Adipose tissue (tissue), 3 donors: Measurements from ENCODE around the gene ZNF804A. TPM values are rescaled to one million over a fixed set of nuclear protein-coding genes. Genes with fewer than 3 reads are reported as not detected.
"Not testable (repeated sequence)": the region's sequence is repeated elsewhere in the genome, so short reads cannot be mapped to it uniquely, and the experiment has no call there.

Source experiments
- H3K27ac ChIP-seq: one replicate; pipeline ENCODE4 v1.5.1; 2013; ENCODE audit warnings: low read depth, low read length
- WGBS, 3 donors: extraction: QIAGEN DNeasy Blood & Tissue Kit; methylation state at CpG; one replicate each; pipeline ENCODE4 v1.1.7; 2013; 5-methylcytosine and 5-hydroxymethylcytosine counted together
- polyA plus RNA-seq, 3 donors: library from polyadenylated mRNA; stranded (reverse); fragments of 200-250 nt; gene quantifications; one replicate each; pipeline ENCODE4 v1.2.3, GENCODE V29; 2013
- donor health status: healthy with polysubstance abuse.
- donor health status: Bipolar disorder and iron deficiency.
- donor health status: healthy.

Gene ZNF804A
- polyA plus RNA-seq, 3 donors = 0.06 TPM; not detected in 1

GRCh38 chr2:184875911-184876310, 277.6 kb downstream of the ZNF804A start:
- no peak overlapping the region for H3K27ac ChIP-seq

GRCh38 chr2:184877909-184878308, 279.6 kb downstream of the ZNF804A start:
- no peak overlapping the region for H3K27ac ChIP-seq
- WGBS, 3 donors = 92 to 98% (median 95%) methylated on average over 2 of the region's 2 CpGs

GRCh38 chr2:184879671-184880070, 281.3 kb downstream of the ZNF804A start:
- no peak overlapping the region for H3K27ac ChIP-seq
- WGBS, 3 donors = 59 to 69% (median 68%) methylated on average over 1 of the region's 1 CpG

- H3K27ac ChIP-seq = not testable (repeated sequence)
- 70 to 86% (median 84%) methylated on average over 2 of the region's 2 CpGs for WGBS, 3 donors
These were observed 288.3 kb downstream of the ZNF804A start for GRCh38 chr2:184886585-184886984.

- H3K27ac ChIP-seq = no peak overlapping the region
These were observed 292.0 kb downstream of the ZNF804A start for GRCh38 chr2:184890311-184890710.

GRCh38 chr2:184904991-184905390, 306.7 kb downstream of the ZNF804A start:
- WGBS, 3 donors = 88 to 97% (median 95%) methylated on average over 1 of the region's 1 CpG

GRCh38 chr2:184906160-184906559, 307.8 kb downstream of the ZNF804A start:
- 82 to 94% (median 89%) methylated on average over 4 of the region's 4 CpGs for WGBS, 3 donors
- H3K27ac ChIP-seq = no peak overlapping the region

More at GRCh38 chr2:184904991-184905390, 306.7 kb downstream of the ZNF804A start:
- H3K27ac ChIP-seq = no peak overlapping the region

GRCh38 chr2:184906709-184907108, 308.4 kb downstream of the ZNF804A start:
- 83 to 86% (median 84%) methylated on average over 1 of the region's 1 CpG for WGBS, 3 donors
- H3K27ac ChIP-seq = no peak overlapping the region

- WGBS, 3 donors = 58 to 73% (median 69%) methylated on average over 1 of the region's 1 CpG
- no peak overlapping the region for H3K27ac ChIP-seq
These were observed 310.6 kb downstream of the ZNF804A start for GRCh38 chr2:184908966-184909365.

GRCh38 chr2:184920451-184920965, 322.2 kb downstream of the ZNF804A start:
- 43 to 52% (median 48%) methylated on average over 3 of the region's 3 CpGs for WGBS, 3 donors
- H3K27ac ChIP-seq = no peak overlapping the region

- 43 to 60% (median 55%) methylated on average over 2 of the region's 2 CpGs for WGBS, 3 donors
- no peak overlapping the region for H3K27ac ChIP-seq
These were observed 323.3 kb downstream of the ZNF804A start for GRCh38 chr2:184921676-184922075.

GRCh38 chr2:184923751-184924150, 325.4 kb downstream of the ZNF804A start:
- H3K27ac ChIP-seq = no peak overlapping the region
- 79 to 92% (median 86%) methylated on average over 1 of the region's 1 CpG for WGBS, 3 donors

- no peak overlapping the region for H3K27ac ChIP-seq
- WGBS, 3 donors = 84 to 90% (median 90%) methylated on average over 2 of the region's 2 CpGs
These were observed 328.7 kb downstream of the ZNF804A start for GRCh38 chr2:184927040-184927439.

GRCh38 chr2:184936761-184937160, 338.4 kb downstream of the ZNF804A start:
- no peak overlapping the region for H3K27ac ChIP-seq

GRCh38 chr2:184938221-184938985, 340.1 kb downstream of the ZNF804A start:
- no peak overlapping the region for H3K27ac ChIP-seq
- WGBS, 3 donors = 68 to 82% (median 79%) methylated on average over 5 of the region's 5 CpGs

GRCh38 chr2:184945326-184945725, 347.0 kb downstream of the ZNF804A start:
- H3K27ac ChIP-seq = no peak overlapping the region
- 46 to 66% (median 56%) methylated on average over 4 of the region's 4 CpGs for WGBS, 3 donors

- no peak overlapping the region for H3K27ac ChIP-seq
These were observed 347.5 kb downstream of the ZNF804A start for GRCh38 chr2:184945824-184946223.

- 80 to 88% (median 84%) methylated on average over 3 of the region's 3 CpGs for WGBS, 3 donors
These were observed 358.5 kb downstream of the ZNF804A start for GRCh38 chr2:184956856-184957255.

GRCh38 chr2:184971546-184972068, 373.3 kb downstream of the ZNF804A start:
- 71 to 84% (median 82%) methylated on average over 3 of the region's 3 CpGs for WGBS, 3 donors
- H3K27ac ChIP-seq = no peak overlapping the region

More at GRCh38 chr2:184956856-184957255, 358.5 kb downstream of the ZNF804A start:
- H3K27ac ChIP-seq = no peak overlapping the region
